G401 (cell line): ENCODE data around the gene SNCAIP. TPM values are rescaled to one million over a fixed set of nuclear protein-coding genes. Genes with fewer than 3 reads are reported as not detected.
A peak's percentile ranks its signal among the peaks of the same experiment; 100 is the strongest.
"Not testable (repeated sequence)": the region's sequence is repeated elsewhere in the genome, so short reads cannot be mapped to it uniquely, and the experiment has no call there.

ENCODE experiments used
- DNase-seq: peaks from one replicate; pipeline ENCODE4 v3.0.0-alpha.2; 2015; ENCODE audit warnings: low spot score
- in situ Hi-C: cut with HindIII; loops from 2 replicates; pipeline ENCODE4 v1.10.0; 2016; ENCODE audit warnings: low sequenced_read_pairs, mixed read lengths
- total RNA-seq: library from RNA; depleted of rRNA; stranded (reverse); fragments of >200 nt; shearing (Covaris generic); gene quantifications from 2 replicates; pipeline ENCODE4 v1.2.3, GENCODE V29; 2014

SNCAIP gene
- total RNA-seq, 1 experiment from 2014 or later: not detected

DNA sequence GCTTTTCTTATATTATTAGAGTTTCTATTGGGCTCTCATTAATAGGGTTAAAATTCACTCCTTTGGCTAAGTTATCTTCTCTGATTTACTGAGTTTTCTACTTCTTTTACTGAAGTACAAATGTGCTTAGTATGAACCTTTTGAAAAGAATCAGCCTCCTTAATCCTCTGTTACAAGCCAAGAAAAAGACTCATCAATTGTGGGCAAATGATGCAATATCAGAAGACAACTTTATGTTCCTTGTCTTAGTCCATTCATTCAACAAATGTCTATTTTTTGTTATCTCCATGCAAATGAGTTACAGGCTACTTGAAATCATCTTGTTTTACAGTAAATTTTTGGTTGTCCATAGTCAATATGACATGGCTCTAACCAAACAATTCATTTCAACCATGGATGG lies 40.3 kb downstream of the SNCAIP start:
- no peak for DNase-seq
- in situ Hi-C loops: no loop called here

DNA sequence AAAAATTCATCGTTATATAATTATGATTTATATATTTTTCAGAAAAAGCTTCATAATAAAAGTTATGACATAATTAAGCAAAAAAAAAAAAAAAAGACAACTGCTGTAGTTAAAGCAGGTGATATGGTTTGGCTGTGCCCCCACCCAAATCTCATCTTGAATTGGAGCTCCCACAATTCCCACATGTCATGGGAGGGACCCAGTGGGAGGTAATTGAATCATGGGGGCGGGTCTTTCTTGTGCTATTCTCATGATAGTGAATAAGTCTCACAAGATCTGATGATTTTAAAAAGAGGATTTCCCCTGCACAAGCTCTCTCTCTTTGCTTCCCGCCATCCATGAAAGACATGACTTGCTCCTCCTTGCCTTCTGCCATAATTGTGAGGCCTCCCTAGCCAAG lies 41.3 kb downstream of the SNCAIP start:
- DNase-seq, in situ Hi-C loops: not testable (repeated sequence)

DNA sequence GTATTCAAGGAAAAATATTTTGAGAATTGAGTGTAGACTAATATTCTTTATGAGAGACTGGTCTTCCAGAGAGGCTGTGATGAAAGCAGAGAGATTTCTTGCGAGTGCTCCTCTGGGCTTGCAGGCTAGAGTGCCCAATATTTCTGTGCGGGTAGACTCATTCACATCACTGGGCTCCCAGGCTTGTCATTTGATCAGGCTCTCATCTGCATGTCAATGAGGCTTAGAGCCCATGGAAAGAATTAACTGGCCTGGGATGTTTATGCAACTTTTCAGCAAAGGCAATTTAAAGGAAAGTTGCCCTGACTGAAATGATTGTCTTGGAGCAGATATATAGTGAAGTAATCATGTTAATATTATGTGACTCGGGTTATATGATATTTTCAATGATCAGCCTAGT lies 42.3 kb downstream of the SNCAIP start:
- in situ Hi-C loops: no loop called here
- DNase-seq: no peak

DNA sequence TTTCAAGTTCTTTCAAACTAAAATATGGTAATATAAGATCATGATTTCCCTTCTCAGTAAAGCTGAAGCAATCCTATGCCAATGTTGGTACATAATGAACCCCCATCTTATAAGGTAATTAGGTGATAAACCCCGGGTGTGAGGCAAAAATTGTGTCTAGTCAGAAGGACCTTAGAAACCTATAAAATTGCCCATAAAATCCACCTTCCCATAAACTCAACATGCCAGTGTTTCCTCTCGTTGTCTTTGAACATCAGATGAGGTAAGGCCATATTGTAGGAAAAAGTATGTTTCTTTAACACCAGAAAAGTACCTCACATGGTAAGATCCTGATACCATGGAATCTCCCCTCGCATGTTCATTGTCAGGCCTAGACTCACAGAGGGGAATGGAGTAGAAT lies 43.3 kb downstream of the SNCAIP start:
- in situ Hi-C loops: no loop called here
- DNase-seq: no peak

DNA sequence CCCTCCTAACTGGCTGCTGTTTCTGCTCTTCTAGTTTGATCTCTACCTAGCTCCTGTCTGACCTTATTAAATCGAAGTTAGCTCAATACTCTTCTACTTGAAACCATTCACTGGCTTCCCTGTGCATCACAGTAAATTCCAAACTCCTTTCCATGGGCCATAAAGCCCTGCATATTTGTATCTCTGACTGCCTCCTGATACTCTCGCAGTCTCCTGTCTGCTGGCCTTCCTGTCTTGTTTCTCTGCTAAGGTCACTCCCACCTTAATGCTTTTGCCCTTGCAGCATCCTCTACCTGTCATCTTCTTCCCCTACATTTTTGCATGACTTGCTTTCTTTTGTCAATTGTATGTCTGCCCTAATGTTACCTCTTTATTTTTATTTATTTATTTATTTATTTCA lies 44.8 kb downstream of the SNCAIP start:
- in situ Hi-C loops: no loop called here
- no peak for DNase-seq

DNA sequence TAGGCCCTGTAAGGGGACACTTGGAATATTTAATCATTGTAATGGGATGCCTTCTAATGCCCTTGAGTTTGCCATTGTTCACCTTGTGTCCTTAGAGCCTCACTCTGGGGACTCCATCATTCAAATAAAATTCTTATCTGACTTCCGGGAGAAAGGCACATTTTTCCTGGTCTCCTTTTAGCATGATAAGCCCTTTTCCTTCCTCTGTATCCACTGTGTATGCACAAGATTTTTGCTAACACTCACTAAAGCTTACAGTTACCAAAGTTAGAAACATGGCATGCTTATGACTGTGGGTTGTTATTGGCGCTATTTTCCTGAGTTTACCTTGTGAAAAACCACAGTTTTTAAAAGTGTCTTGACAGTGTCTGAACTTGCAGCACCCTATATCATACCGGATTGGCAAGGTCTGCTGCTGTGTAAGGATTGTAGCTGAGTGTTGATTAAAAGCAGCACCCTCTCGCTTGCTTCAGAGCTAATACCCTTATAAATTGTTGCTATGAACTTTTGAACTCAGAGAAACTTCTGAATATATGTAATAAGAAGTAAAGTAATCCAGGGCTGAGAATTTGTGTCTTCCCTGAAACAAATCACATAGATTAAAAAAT lies 46.4 kb downstream of the SNCAIP start:
- in situ Hi-C loops: no loop called here
- no peak for DNase-seq

DNA sequence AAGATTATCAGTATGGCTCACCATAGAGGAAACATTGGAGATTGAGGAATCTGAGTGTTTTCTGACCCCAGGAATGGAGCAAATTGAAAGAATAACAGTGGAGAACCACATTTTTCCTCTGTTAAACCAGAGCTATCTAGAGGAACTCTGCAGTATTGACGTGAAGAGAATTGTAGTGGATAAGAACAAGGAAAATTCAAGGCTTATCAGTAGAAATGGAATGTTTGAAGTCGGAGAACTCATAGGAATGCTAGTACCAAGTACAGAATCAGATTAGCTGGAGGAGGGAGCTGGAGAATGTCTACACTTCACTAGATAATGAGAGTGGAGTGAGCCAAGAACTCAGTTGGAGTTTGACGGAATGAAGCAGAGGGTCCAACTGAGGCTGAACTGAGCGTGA lies 50.3 kb downstream of the SNCAIP start:
- DNase-seq: no peak
- in situ Hi-C loops: no loop called here

DNA sequence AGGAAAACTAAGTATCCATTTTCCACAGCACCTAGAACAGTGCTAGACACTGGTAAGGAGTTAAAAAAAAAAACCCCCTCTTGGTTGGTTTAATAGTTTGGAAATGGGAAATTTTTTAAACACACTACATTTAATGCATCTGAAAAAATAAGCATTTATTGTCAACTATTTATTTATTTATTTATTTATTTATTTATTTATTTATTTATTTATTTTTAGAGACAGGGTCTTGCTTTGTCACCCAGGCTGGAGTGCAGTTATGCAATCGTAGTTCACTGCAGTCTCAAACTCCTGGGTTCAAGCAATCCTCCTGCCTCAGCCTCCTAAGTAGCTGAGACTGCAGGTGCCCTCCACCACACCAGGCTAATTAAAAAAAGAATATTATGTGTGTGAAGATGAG lies 51.6 kb downstream of the SNCAIP start:
- in situ Hi-C loops: no loop called here
- DNase-seq: no peak

DNA sequence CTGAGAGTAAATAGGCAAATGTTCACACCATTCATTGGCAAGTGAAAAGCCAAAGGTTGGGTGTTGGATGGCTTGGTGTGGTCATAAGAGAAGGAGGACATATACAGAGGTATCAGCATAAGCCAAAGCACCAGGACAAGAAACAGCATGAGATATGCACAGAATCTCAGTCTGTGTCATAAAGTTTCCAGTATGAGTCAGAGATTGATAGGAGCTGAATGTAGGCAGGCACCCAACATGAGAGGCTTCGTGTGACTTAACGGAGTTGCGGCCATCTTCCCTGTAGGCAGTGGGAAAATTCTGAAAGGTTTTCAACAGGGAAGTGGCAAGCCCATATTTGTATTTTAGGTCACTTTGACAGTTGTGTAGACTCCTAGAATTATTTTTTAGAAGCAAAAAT lies 54.5 kb downstream of the SNCAIP start:
- no peak for DNase-seq
- in situ Hi-C loops: no loop called here

DNA sequence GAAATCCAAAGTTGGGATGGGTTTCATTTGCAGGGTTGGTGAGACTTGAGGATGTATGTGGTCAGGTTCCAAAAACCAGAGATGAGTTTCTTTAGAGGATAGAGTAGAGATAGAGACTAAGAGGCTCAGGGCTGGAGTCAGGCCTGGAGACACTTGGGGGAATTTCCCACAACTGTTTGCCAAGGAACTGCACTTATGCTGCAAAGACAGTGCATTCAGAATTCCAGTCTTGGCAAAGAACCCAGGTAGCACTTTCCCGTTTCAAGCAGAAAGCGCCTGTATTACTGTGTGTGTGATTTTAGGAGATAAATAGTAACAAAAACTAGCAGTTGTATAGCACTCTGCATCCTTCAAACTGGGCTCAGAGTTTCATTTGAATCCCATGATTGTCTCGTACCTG lies 55.4 kb downstream of the SNCAIP start:
- in situ Hi-C loops: no loop called here
- no peak for DNase-seq

DNA sequence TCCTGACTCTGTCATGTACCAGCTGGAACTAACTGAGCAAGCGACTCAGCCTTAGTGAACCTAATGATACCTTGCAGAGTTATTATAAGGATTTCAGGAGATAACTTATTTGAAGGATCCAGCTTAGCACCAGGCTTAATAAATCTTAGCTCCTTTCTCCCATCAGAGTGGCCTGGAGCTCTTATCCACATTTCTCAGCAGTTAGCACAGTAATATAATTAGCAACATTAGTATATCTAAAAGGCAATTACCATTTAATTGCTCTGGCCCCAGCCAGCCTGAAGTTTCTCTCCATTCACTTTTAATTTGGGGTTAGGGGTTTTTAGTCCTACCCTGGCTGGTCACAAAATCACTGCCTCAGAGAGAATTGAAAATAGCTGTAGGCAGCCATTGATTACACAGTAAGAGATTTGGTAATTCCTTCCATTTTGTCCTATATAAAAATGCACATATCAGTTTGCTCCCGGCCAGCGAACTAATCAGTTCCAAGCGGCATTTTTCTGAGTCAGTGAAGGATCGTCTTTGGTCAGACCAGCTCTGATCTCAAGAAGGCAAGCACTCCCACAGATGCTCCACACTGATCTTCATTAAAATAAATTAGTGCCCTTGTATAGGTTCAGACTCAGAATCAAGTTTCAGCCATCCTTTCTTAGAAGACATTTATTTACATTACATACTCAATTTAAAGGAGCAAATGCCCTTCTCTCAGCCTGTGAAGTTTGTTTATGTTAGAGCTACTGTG lies 56.6 kb downstream of the SNCAIP start:
- in situ Hi-C loops: no loop called here
- DNase-seq: no peak

DNA sequence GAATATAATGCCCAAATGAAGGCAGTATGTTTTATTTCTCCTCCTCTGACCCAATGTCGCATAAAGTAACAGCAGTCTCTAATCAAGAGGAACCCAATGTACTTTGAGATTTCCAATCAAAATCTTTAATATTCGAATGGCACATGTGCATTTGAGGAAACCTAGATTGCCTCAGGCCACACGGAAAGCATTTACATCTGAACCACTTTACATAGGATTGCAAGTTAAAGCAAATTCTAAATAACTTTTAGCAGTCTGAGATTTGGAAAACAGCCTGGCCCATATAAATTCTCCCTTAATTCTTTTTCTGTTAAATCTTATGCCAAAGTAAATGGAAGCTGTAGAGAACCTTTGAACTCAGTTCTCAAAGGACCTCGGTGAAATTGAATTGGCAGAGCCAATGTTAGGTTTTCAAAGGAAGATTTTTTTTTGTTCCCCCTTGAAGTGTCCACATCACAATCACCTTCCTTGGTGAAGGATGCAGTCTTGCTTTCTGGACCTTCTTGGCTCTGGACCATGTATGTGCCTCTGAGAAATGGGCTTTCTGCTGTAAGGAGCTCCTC lies 57.3 kb downstream of the SNCAIP start:
- DNase-seq: no peak
- in situ Hi-C loops: no loop called here

DNA sequence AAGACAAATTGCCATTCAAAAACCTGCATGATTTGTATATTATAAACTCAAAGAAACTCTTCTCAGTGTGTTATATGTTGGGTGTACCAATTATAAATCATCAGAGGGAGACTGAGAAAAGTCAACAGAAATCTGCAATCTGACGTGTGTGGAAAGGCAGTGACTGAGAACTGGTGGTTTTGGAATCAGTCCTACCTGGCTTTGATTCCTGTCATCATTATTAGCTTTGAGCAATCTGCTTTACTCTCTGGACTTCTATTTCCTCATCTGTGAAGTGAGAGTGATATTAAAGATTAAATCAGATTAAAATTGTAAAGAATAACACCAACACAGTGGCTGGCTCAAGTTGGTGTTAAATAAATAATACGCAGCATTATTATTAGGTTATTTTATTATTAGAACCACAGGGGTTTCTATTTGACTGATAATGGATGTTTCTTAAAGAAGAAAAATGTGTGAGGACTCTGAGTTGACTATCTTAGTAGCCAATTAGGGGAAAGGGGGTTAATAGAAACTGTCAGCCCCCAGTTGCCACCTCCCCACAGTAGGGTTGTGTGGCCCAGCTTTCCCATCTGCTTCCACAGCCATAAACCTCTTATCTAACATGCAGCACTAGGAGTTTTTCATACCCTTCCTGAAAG lies 59.6 kb downstream of the SNCAIP start:
- in situ Hi-C loops: no loop called here
- peak; percentile 28 for DNase-seq

DNA sequence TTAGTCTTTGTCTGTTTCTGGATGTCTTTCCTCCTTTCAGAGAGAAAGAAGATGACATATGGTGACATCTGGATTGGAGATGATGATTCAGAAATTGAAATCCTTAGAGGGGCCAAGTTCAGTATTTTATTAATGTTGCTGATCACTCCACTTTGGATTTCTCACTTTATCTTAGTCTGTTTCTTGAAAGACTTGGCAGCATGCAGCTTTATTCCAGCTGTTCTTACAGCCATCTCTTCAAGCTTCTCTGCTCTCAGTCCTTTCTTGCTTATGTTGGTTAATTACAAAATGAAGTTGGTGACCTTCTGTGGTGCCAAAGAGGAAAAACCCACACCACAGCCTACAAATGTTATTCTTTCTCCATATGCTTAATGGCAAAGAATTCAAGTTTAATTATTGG lies 62.1 kb downstream of the SNCAIP start:
- in situ Hi-C loops: no loop called here
- no peak for DNase-seq

DNA sequence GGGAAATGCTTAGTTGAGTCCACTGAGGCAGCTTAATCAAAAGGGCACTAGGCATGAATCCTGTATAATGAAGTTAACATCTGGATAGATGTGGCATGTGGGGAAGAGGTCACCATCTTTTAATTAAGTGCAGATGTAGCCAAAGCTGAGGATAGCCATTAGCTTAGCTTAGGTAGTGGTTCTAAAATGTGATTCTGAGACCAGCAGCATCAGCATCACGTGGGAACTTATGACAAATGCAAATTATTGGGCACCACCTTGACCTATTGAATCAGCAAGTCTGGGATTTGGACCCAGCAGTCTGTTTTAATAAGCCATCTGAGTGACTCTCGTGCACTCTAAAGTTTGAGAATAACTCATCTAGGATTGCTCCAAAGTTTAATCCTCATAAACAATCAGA lies 63.8 kb downstream of the SNCAIP start:
- no peak for DNase-seq
- in situ Hi-C loops: no loop called here

DNA sequence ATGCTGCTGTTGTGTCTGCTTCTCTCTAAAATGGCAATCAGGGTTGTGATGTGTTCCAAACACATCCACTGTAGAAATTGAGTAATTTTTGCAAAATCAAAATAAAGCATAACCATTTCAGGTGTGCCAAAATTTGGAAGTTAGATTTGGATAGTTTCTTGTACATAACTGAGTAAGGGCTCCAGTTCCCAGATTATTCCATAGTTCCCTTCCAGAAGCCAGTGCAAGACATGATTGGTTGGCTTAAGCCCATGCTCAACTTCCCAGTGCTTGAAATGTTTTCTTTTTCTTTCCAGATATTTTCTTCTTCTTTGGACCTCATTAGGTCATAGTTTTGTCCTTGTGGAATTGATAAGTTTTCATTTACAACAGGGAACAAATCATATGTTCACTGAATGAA lies 64.2 kb downstream of the SNCAIP start:
- DNase-seq: no peak
- in situ Hi-C loops: no loop called here

DNA sequence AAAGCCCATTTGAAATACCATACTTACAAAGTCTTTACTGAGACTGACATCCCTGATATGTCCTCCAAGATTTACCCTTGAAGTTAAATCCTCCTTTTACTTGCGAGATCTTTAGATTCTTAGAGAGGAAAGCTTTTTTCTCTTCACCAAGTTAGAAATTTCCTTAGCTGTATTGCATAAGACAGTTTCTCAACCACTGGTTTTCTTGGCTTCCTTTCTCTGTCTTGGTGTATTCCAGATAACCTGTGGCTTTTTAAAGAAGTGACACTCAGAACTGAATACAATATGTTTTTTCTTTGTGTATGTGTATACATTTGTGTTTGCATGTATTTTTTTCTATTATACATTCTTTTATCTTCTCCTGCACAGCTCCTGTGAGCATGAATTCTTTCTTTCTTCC lies 65.0 kb downstream of the SNCAIP start:
- DNase-seq: no peak
- in situ Hi-C loops: no loop called here

DNA sequence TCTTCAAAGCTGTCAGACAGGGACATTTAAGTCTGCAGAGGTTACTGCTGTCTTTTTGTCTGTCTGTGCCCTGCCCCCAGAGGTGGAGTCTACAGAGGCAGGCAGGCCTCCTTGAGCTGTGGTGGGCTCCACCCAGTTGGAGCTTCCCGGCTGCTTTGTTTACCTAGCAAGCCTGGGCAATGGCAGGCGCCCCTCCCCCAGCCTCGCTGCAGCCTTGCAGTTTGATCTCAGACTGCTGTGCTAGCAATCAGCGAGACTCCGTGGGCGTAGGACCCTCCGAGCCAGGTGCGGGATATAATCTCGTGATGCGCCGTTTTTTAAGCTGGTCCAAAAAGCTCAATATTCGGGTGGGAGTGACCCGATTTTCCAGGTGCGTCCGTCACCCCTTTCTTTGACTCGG lies 70.9 kb downstream of the SNCAIP start:
- DNase-seq, in situ Hi-C loops: not testable (repeated sequence)

DNA sequence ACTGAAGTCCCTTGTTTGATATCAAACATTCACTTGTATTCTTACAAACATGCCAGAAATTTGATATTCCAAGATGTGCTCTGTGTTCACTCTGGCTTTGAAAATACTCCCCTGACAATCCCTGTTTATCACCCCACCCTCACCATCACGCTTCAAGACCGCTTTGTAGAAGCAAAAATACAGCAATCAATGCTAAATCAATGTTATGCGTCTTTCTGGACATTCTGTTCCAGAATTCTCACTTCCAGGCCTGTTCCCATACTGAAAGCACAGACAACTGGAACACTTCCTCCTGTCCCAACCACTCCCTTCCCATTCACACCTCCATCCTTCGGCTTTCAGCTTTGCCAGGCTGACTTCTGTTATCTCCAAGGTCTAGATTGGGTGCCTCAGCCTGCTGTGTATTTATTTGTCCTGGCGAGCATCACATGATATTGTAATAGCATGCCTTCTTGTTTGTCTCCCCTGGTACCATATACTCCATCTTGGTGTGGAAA lies 72.8 kb downstream of the SNCAIP start:
- in situ Hi-C loops: no loop called here
- DNase-seq: peak; percentile 5

DNA sequence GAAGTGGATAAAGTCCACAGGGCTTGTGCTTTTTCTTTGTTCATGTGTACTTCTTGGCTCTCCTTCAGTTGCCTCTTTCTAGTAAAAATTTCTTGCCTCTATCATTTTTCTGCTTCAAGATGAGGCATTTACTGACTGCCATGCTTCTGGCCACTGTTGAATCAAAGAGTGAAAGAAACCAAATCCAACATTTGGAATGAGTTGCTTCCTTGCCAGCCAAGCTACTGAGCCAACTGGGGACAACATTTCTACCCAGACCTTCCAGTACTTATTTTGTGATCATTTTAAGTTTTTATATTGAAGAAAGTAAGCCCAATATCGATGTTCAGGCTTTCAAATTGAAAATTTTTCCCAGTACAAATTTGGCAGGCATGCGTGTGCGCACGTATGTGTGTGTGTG lies 73.2 kb downstream of the SNCAIP start:
- peak; percentile 82 for DNase-seq
- in situ Hi-C loops: no loop called here
